Measurements from ENCODE around the gene TMEM238.
"Not testable (repeated sequence)": the region's sequence is repeated elsewhere in the genome, so short reads cannot be mapped to it uniquely, and the experiment has no call there.

Gene TMEM238

GRCh38 chr19:55339889-55340783 lies 44.0 kb downstream of the TMEM238 start:
- Histone ChIP-seq H3K4me3 (ENCODE audit: insufficient read depth, low read depth, low read length, poor library complexity, severe bottlenecking) (peak overlapping the region; percentile 52), H3K27me3 (replicated peaks; ENCODE audit: control insufficient read depth, insufficient read depth, low read length, poor library complexity, severe bottlenecking) (no peaks in the 10 kb centered on the region), H3K36me3 (ENCODE audit: control insufficient read depth, insufficient read depth, low read length) (peaks cover 17% of the 10 kb centered on the region), H3K4me1 (ENCODE audit: control insufficient read depth, insufficient read depth, low read length, poor library complexity, severe bottlenecking) (peaks cover 18% of the 10 kb centered on the region), H3K9me3 (ENCODE audit: control insufficient read depth, low read length) (no peaks in the 10 kb centered on the region), H3K27ac (ENCODE audit: insufficient read depth, low read length, poor library complexity, severe bottlenecking) (peak overlapping the region; percentile 77)
- DNase-seq = peak in 1 of 3 donors; percentile 14

- peaks cover 18% of the 10 kb centered on the region for H3K4me1 ChIP-seq (ENCODE audit: control insufficient read depth, insufficient read depth, low read length, poor library complexity, severe bottlenecking)
- peak within 1 kb of the TSS; percentile 52 for H3K4me3 ChIP-seq (ENCODE audit: insufficient read depth, low read depth, low read length, poor library complexity, severe bottlenecking)
- H3K27me3 ChIP-seq (replicated peaks; ENCODE audit: control insufficient read depth, insufficient read depth, low read length, poor library complexity, severe bottlenecking) = no peaks in the 10 kb centered on the region
- peak within 1 kb of the TSS; percentile 98 for H3K27ac ChIP-seq (ENCODE audit: insufficient read depth, low read length, poor library complexity, severe bottlenecking)
- peak; percentile 100 for DNase-seq
- H3K9me3 ChIP-seq (ENCODE audit: control insufficient read depth, low read length) = no peaks in the 10 kb centered on the region
- peaks cover 17% of the 10 kb centered on the region for H3K36me3 ChIP-seq (ENCODE audit: control insufficient read depth, insufficient read depth, low read length)
Observed at GRCh38 chr19:55339105-55339888, 44.8 kb downstream of the TMEM238 start, which contains the start of gene KMT5C. KMT5C (plus strand) TSS chr19:55339876; CDS start chr19:55341937, 2,061 bp downstream.

- peaks cover 16% of the 10 kb centered on the region for H3K4me1 ChIP-seq (ENCODE audit: control insufficient read depth, insufficient read depth, low read length, poor library complexity, severe bottlenecking)
- H3K4me3 ChIP-seq (ENCODE audit: insufficient read depth, low read depth, low read length, poor library complexity, severe bottlenecking) = no peak overlapping the region
- H3K27me3 ChIP-seq (replicated peaks; ENCODE audit: control insufficient read depth, insufficient read depth, low read length, poor library complexity, severe bottlenecking) = no peaks in the 10 kb centered on the region
- H3K27ac ChIP-seq (ENCODE audit: insufficient read depth, low read length, poor library complexity, severe bottlenecking) = no peak overlapping the region
- H3K9me3 ChIP-seq (ENCODE audit: control insufficient read depth, low read length) = no peaks in the 10 kb centered on the region
- DNase-seq = no peak
- no peaks in the 10 kb centered on the region for H3K36me3 ChIP-seq (ENCODE audit: control insufficient read depth, insufficient read depth, low read length)
Observed at GRCh38 chr19:55336101-55336500, 48.0 kb downstream of the TMEM238 start.

GRCh38 chr19:55333870-55334269 lies 50.2 kb downstream of the TMEM238 start:
- Histone ChIP-seq H3K9me3 (ENCODE audit: control insufficient read depth, low read length) (no peaks in the 10 kb centered on the region), H3K36me3 (ENCODE audit: control insufficient read depth, insufficient read depth, low read length) (no peaks in the 10 kb centered on the region), H3K27me3 (replicated peaks; ENCODE audit: control insufficient read depth, insufficient read depth, low read length, poor library complexity, severe bottlenecking) (no peaks in the 10 kb centered on the region), H3K27ac (ENCODE audit: insufficient read depth, low read length, poor library complexity, severe bottlenecking) (no peak overlapping the region), H3K4me1 (ENCODE audit: control insufficient read depth, insufficient read depth, low read length, poor library complexity, severe bottlenecking) (peaks cover 7% of the 10 kb centered on the region), H3K4me3 (ENCODE audit: insufficient read depth, low read depth, low read length, poor library complexity, severe bottlenecking) (no peak overlapping the region)
- no peak for DNase-seq

GRCh38 chr19:55329791-55330190 lies 54.3 kb downstream of the TMEM238 start:
- not testable (repeated sequence) for H3K9me3 ChIP-seq (ENCODE audit: control insufficient read depth, low read length); H3K27me3 ChIP-seq (replicated peaks; ENCODE audit: control insufficient read depth, insufficient read depth, low read length, poor library complexity, severe bottlenecking); H3K4me1 ChIP-seq (ENCODE audit: control insufficient read depth, insufficient read depth, low read length, poor library complexity, severe bottlenecking); H3K36me3 ChIP-seq (ENCODE audit: control insufficient read depth, insufficient read depth, low read length); H3K27ac ChIP-seq (ENCODE audit: insufficient read depth, low read length, poor library complexity, severe bottlenecking); H3K4me3 ChIP-seq (ENCODE audit: insufficient read depth, low read depth, low read length, poor library complexity, severe bottlenecking); DNase-seq
